Amniotic stem cell (primary cell): ENCODE data around the gene ATOSA.

Experiments used
- DNase-seq: peaks from one replicate; lab custom pipeline; 2025; lab: John Stamatoyannopoulos, UW

ATOSA gene

GRCh38 chr15:52683580-52683979, 4.4 kb upstream of the ATOSA start:
- no peak for DNase-seq

DNA sequence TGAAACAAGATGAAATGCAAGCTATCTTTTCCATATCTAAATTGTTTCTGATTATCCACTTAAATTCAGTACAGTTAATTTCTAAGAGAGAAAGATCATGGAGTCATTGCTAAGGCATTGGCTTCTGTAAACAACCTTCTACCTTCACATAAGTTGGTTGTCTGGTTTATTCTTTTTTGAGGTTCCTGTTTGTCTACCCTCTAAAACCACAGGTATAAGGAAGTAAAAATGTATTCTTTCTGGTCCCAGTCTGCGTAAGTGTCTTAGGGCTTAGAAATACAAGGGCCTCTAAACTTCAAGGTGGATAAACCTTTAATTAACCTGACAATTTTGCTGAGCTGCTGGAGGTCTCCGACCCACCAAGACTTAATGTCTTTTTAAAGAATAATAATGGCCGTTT, 3.6 kb upstream of the ATOSA start:
- DNase-seq: no peak

DNA sequence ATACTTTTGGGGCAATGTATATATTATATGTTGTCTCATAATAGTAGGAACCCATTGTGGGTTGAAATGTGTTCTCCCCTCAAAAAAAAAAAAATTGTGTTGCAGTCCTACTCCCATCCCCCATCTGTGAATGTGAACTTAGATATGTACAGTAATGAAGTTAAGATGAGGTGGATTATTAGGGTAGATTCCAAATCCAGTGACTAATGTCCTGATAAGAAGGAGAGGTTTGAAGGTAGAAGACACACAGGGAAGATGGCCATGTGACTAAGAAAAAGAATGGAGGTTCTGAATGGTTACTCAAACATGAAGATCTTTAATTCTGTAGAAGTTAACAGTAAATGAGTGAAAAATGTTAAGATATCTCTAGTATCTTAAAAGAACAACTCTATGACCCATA, 3.0 kb upstream of the ATOSA start:
- no peak for DNase-seq

DNA sequence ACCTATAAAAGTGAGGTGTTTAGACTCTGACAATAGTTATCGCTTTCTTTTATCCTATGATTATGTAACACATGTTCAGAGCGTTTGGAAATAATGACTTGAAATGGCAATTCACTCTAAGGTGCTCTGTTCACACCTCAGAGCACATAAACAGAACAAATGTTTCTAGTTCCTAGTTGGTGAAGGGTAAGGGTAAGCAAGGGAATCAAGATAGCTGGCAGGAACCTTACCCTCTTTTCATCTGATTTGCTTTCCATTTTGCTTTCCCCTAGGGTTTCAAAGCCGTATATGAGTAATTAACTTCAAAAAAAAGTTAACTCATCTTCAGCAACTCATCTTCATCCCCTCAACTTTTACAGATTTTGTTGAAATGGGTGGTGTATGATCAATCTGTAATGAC, 2.3 kb upstream of the ATOSA start:
- DNase-seq: no peak

DNA sequence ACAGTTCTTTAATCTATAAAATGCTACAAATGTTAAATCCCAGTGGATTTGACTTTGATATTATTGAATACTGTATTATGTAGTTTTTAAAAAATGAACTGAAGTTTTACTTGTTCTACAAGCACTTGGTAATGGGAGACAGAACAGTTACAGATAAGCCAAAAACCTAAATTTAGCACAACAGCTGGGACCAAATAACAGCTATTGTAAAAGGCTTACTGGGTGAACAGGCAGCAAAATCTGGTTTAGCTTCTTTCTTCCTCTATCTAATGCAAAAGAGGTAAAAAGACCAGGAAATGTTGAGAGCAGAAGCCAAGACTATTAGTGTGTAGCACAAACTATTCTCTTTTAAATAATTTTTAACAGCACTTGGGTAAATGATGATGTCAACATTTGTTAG, 1.6 kb upstream of the ATOSA start:
- no peak for DNase-seq

- DNase-seq: peak; percentile 56
These were observed 828 bp upstream of the ATOSA start for GRCh38 chr15:52680041-52680391.

GRCh38 chr15:52678468-52679231, 538 bp downstream of the ATOSA start:
- DNase-seq: peak; percentile 63

GRCh38 chr15:52677593-52678467, 1.4 kb downstream of the ATOSA start:
- peak; percentile 30 for DNase-seq

DNA sequence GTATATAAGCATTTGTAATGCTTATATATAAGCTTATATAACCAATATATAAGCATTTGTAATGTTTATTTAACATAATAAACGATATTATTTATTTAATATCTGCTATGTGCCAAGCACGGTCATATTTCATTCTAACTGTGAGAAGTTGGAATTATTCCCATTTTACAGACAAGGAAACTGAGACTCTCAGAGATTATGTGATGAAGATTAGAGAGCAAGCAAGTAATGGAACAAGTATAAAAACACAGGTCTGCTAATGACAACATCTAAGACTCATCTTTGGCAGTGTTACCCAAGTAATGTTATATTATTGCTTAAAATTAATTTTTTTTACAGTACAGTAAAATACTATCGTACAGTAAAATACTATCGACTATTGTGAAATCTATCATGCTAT, 4.4 kb downstream of the ATOSA start:
- DNase-seq: no peak

DNA sequence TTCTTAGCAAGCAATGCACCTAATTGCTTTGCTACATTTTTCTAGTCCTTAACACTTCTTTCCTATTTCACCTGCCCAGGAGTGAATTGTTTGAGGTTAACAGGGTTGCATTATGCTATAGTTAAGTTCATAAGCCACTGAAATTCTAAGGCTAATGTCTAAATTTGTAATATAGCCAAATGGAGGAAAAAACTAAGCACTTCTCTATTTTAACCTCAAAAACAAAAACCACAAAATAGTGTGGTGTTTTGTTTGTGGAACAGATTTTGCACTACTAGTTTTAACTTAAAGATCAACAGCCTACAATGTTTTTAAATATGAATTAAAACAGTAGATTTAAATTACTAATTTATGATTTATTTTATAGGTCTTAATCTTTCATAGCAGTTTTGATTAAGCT, 5.5 kb downstream of the ATOSA start:
- DNase-seq: no peak

- no peak for DNase-seq
These were observed 5.9 kb downstream of the ATOSA start for GRCh38 chr15:52673312-52673711.

DNA sequence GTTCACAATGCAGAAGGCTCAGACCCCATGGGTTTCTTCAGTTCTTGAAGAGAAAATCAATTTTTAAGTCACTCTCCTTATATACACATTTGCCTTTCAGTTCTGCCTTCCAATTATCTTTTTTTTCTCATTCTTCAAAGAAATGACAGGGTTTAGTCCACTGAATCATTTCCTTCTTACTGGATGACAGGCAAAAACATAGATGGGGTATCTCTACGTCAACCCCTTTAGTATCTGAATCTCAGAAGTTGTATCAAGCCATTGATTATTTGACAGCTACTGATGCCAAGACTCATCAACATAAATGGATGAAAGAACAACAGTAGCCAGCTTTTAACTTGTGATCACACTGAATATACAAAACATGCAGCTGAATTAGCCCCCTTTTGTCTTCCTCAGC, 6.5 kb downstream of the ATOSA start:
- DNase-seq: no peak

DNA sequence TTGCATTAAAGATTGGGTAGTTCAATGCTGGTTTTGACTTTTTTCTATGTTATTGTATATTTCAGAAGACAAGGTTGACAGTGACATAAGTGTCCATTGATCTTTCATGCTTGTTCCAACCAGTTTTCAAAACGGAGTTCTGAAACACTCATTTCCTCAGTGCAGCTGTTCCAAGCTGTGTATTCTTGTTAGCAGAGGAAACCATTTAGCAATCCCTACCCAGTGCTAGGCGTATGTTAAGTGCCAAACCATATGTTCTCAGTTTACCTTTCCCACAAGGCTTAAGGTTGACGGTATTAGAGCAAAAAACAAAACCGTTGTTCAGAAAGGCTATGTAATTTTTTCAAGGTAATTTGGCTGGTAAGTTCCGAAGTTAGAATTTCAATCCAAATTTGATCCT, 9.1 kb downstream of the ATOSA start:
- DNase-seq: no peak

DNA sequence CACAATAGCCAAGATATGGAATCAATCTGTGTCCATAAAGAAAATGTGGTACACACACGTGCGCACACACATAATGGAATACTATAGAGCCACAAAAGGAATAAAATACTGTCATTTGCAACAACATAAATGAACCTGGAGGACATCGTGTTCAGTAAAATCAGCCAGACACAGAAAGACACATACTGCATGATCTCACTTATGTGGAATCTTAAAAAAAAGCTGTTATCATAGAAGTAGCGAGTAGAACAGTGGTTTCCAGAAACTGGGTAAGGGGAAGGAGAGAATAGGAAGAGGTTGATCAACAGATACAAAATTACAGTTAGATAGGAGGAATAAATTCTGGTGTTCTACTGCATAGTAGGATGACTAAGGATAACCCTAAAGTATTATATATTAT, 11.1 kb downstream of the ATOSA start:
- no peak for DNase-seq

DNA sequence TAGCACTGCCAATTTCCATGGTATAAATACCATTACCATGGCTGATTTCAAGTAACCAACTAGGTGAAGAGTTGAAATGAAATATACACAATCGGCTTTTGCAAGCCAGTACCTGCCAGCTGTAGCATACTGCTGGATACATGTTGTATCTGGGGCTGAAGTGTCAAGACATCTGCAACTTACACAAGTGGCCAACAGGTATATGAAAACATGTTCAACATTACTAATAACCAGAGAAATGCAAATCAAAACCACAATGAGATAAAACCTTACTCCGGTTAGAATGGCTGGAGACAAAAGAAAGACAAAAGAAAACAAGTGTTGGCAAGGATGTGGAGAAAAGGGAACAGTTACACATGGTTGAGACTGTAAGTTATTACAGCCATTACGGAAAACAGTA, 11.6 kb downstream of the ATOSA start:
- DNase-seq: no peak

DNA sequence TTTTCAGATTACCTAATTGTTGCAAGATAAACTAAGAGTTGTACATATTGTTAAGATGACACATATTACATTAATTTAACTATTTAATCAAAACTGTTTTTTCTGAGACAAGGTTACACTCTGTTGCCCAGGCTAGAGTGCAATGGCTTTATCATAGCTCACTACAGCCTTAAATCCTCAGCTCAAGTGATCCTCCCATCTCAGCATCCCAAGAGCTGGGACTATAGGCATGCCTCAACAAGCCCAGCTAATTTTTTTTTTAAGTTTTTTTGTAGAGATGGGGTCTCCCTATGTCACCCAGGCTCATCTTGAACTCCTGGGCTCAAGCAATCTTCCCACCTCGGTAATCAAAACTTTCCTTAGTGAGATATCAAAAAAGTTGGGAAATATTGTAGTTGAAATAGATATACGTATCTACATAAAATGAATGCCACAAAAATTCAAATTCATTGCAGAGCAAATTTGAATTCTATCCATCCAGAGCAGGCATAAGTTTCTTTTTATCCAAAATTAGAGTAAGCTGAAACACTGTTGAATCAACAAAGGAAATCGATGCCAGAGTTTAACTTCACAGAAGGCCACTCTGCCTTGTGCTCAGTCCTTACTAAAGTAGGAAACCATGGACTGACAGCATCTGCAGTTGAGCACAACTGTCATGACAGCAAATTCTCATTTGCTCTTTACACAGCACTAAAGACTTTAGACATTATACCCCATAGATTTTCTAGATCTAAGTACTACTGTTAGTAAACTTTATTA, 15.5 kb downstream of the ATOSA start:
- no peak for DNase-seq

DNA sequence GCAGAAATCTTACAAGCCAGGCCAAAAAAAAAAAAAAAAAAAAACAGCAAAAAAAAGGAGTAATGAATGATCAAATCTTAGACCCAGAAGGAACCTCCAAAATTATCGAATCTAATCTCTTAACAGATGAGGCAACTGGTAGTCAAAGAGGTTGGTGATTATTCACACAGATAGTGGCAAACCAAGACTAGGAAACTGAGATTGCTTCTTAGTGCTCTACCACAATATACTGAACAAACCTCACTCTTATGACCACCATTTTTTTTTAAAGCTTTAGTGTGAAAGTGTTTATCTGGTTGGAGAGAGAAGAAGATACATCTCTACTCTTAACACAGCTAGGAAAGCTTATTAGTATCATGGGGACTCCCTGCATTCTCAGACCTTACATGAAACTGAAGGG, 17.3 kb downstream of the ATOSA start:
- no peak for DNase-seq

GRCh38 chr15:52660192-52660591, 19.0 kb downstream of the ATOSA start:
- no peak for DNase-seq

GRCh38 chr15:52658955-52659354, 20.2 kb downstream of the ATOSA start:
- DNase-seq: no peak

GRCh38 chr15:52657338-52657737, 21.9 kb downstream of the ATOSA start:
- DNase-seq: peak; percentile 18

- no peak for DNase-seq
These were observed 22.8 kb downstream of the ATOSA start for GRCh38 chr15:52656412-52656811.

GRCh38 chr15:52653431-52653964, 25.7 kb downstream of the ATOSA start:
- peak; percentile 67 for DNase-seq

- peak; percentile 17 for DNase-seq
These were observed 26.2 kb downstream of the ATOSA start for GRCh38 chr15:52652984-52653383.
